Breast epithelium (tissue), 3 donors: ENCODE data around the gene SYT9.

Experiments
- CTCF ChIP-seq, 3 donors: fragments of 450-650 bp; IDR thresholded peaks; one replicate each; pipeline ENCODE4 v1.5.1; 2016 to 2017; ENCODE audit warnings: antibody characterized with exemption in 3 of 3, mild to moderate bottlenecking in 3 of 3, moderate library complexity in 3 of 3
- POLR2AphosphoS5 ChIP-seq, 3 donors: sonication (generic); formaldehyde crosslinking; IDR thresholded peaks; one replicate each; pipeline ENCODE4 v1.6.1; 2017; ENCODE audit warnings: antibody characterized with exemption in 3 of 3

GRCh38 chr11:7506243-7506642, 254.5 kb downstream of the SYT9 start:
- no peak for TF ChIP-seq POLR2AphosphoS5 (IDR thresholded peaks at IDR 0.05)
- no peak for TF ChIP-seq CTCF (IDR thresholded peaks at IDR 0.05)
